Activated CD4-positive, alpha-beta T cell treated with anti-CD3 and anti-CD28 coated beads, Interleukin-2, amount 50 U/mL, for 48 hours (primary cell): ENCODE measurements around the gene ZBTB40.

Source experiments
- DNase-seq, 2 experiments: peaks; one replicate each; pipeline ENCODE4 v3.0.0-alpha.2; 2020

Gene ZBTB40

DNA sequence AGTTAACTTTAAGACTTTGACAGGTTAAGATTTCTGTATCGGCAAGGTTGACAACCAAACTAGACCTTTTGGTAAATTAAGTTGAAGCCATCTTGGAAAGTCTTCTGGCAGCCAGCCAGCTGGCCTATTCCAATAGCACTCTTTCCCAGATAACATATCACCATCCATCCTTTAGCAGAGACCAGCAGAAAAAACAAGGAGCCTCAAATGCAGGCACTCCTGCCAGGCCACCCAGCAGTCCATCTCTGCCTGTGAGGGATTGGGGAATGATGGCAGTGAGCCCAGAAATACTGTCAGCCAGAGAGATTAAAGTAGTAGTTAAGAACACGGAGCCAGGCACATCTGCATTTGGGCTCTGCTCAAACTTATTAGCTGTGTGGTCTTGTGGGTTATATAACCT, 19.4 kb downstream of the ZBTB40 start:
- DNase-seq: no peak

DNA sequence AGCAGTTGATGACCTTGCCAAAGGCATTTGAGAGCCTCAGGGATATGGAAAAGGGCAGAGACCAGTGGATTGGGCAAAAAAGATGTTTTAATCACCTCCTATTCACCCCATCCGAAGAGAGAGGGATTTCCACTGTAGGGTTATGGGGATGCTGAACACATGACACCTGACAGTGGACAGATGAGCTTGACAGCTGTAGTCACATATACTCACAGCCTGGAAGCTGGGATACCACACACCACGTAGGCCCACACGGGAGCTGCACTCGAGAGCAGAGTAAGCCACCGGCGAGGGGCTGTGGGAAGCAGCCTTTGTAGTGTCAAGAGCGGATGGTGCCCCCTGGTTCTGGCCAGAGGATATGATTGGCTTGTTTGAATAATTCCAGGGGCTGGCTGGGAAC, 20.0 kb downstream of the ZBTB40 start:
- no peak for DNase-seq

DNA sequence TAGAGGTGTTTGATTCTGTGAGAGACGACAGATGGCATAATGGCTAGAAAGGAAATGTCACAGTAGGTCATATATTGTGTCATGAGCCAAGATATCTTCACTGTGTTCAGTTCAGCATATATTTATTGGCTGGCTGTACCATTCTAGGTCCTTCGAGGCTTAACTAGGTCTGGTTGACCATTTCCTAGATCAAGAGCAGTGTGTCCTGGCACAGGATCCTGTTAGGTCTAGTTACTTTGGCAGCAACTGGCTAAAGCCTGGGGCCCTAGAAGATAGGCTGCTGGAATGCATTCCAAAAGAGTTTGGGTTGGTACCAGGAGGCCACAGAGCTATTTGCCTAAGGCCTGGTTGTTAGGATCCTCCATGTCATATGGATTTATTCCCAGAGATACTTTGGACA, 20.9 kb downstream of the ZBTB40 start:
- DNase-seq: no peak

DNA sequence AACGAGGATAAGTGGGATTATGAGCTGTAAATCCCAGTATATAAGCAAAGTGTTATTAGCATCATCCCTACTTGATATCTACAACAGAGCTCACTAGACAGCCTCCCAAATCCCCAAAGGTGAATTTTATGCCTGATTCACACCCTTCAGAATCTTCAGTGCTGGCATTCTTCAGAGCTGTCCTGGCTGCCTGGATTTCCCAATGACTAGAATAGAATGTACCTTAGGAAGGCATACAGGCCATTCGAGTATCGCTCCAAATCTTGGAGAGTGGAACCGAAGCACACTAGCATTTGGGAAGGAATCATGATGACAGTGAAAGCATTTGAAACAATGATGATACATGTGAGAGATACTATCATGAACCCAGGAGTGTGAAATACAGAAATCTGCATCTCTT, 22.3 kb downstream of the ZBTB40 start:
- no peak for DNase-seq

DNA sequence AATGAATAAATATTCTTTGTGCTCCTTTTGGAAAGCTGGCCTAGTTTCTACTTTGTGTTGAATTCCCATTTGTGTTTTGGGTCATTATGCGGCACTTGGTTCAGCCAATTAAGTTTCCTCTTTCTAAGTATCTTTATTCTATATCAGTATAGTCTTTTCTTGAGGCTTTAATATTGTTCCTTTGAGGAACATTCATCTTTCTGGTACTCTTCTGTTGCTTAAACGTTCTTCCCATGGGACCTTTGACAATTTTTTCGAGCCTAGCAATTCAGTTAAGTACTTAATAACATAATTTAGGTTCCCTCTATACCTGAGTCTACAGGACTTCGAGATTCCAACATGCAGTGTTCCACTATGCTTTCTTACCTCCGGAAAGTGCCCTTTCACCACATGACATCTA, 24.9 kb downstream of the ZBTB40 start:
- DNase-seq: no peak

DNA sequence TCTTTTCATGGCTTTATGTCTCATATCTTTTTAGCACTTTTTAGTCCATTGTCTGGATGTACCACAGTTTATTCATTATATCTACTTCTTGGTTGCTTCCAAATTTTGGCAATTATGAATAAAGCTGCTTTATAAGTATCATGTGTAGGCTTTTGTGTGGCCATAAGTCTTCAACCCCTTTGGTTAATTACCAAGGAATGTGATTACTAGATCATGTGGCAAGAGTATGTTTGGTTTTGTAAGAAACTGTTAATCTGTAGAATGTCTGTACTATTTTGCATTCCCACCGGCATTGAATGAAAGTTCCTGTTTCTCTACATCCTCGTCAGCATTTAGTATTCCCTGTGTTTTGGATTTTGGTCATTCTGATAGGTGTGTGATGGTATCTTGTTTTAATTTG, 31.5 kb downstream of the ZBTB40 start:
- no peak for DNase-seq

DNA sequence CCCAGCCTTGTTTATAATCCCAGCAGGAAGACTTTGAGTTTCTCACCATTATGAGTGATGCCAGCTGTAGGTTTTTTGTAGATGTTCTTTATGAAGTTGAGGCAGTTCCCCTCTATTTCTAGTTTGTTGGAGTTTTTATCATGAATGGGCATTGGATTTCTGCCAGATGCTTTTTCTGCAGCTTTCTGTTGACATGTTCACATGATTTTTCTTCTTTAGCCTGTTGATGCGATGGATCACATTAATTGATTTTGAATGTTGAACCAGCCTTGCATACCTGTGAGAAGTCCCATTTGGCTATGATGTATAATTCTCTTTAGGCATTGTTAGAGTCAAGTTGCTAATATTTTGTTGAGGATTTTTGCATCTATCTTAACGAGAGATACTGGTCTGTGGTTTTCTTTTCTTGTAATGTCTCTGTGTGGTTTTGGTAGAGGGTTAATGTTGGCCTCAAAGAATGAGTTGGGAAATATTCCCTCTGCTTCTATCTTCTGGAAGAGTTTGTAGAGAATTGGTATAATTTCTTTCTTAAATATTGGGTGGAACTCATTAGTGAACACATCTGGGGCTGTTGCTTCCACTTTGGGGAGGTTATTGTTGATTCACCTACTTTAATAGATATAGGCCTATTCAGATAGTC, 33.2 kb downstream of the ZBTB40 start:
- DNase-seq: no peak

DNA sequence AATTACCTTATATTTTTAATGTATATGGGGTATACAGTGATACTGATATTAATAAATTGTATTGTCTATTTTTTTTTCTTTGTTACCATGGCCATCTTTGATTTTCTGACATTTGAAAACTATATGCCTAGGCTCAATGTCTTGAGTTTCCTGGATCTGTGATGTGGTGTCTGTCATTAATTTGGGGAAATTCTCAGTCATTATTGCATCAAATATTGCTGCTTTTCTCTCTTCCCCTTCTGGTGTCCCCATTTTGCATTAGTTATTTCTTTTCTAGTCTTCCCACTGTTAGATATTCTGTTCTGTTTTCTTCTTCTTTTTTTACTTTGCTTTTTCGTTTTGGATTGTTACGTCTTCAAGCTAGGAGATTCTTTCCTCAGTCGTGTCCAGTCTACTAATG, 33.8 kb downstream of the ZBTB40 start:
- DNase-seq: no peak

DNA sequence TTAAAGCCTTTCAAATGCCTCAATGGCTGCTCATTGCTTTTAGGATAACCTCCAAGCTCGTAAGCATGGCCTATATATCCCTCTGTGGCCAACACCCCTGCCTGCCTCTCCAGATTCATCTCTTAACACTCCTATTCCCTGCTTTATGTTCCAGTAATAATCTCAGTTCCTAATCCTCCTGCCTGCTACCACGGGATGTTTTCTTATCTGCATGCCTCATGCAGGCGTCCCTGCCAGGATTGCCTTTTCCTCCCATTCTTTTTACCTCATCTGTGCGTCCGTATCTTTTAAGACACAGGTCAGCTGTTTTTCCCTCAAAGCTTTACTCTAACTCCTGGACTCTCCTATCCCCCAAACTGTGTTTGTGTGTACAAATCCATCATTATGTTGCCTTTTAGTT, 36.1 kb downstream of the ZBTB40 start:
- no peak for DNase-seq

DNA sequence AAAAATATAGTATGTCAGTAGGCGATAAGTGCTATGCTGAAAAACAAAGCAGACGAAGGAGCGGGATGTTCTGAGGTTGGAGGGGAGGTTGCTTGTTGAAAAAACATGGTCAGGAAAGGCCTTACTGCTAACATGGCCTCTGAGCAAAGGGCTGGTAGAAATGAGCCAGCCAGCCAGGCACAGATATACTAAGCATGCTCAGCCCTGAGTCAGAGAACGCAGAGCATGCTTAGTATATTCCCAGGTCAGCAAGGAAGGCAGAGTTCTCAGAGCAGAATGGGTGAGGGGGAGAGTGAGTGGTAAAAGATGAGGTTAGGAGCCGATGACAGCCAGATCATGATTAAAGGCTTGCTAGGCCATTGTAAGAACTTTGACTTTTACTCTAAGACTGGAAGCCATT, 36.7 kb downstream of the ZBTB40 start:
- no peak for DNase-seq

DNA sequence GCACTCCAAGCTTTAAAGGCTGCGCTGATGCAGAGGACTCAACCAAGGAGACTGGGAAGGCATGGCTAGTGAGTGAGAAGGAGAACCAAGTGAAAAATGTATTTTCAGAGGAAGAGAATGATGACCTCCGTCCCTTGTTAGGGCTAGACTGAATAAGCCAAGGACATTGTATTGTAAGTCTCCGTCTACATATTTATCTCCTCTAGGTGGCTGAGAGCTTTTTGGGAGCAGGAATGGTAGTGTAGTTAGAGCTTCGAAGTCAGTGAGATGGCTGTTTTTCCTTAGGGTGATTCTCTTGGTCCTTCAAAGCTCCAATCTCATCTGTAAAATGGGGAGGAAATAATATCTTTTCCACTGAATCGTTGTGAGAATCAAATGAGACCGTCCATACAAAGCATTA, 37.6 kb downstream of the ZBTB40 start:
- DNase-seq: no peak

DNA sequence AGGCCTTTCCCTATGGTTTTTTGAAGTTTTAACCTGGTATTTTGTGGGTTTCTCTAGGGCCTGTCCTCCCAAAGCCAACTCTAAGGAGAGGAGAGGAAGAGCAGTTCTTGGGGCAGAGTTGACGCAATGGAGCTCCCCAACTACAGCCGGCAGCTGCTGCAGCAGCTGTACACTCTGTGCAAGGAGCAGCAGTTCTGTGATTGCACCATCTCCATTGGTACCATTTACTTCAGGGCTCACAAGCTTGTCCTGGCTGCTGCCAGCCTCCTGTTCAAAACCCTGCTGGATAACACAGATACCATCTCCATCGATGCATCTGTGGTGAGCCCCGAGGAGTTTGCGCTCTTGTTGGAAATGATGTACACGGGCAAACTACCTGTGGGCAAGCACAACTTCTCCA, 38.2 kb downstream of the ZBTB40 start:
- DNase-seq: no peak

DNA sequence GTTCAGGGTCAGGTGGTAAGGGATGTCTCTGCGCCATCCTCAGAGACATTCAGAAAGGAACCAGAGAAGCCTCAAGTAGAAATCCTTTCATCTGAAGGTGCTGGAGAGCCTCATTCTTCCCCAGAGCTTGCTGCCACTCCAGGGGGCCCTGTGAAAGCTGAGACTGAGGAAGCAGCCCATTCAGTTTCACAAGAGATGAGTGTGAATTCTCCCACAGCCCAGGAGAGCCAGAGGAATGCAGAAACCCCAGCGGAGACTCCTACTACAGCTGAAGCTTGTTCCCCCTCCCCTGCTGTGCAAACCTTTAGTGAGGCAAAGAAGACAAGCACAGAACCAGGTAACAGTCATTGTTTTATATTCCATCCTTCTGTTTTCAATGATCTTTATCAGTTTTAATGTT, 38.7 kb downstream of the ZBTB40 start:
- DNase-seq: no peak

DNA sequence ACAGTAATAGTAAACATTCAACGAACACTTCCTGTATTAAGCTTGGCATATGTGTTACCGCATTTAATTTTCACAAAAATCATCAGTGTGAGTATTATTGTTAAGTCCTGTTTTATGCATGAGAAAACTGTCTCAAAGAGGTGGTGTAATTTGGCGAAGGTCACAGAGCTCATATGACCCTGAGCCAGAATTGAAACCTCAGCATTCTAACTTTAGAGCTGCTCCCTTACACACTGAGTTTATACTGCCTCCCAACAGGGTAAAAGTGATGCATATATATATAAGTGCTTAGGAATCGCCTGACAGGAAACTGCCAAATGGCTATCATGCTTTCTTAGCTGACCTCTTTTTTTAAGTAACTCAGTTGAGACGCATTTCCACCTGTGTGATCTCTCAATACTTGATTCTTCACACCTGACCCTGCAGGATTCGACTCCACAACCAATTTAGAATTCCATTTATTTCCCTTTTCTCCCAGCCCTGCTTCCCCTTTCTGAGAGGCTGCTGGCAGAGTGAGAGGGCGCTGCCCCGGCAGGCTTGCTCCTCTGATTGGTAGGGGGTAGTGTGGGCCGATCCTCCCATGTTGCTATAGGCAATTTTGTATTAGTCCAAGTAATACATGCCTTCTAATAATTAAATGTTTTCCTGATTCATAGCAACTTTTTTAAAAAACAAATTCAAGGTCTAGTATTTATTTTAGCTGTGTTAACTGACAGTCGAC, 40.5 kb downstream of the ZBTB40 start:
- no peak for DNase-seq

DNA sequence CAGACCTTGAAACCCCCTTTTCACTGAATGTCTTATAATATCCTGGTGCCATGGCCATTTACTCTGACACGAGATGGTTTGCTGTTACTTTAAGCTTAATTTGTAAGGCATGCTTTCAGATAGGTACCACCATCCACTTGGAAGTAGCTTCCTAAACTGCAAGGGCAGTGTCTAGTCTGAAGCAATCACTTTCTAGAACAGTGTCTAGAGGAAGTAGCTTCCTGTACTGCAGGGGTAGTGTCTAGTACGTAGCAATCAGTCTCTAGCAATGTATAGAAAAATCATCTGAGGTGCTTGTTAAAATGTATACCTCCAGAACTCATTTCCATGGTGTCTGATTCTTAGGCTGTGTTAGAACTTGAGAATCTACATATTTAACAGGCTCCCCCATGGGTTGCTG, 42.5 kb downstream of the ZBTB40 start:
- DNase-seq: no peak

DNA sequence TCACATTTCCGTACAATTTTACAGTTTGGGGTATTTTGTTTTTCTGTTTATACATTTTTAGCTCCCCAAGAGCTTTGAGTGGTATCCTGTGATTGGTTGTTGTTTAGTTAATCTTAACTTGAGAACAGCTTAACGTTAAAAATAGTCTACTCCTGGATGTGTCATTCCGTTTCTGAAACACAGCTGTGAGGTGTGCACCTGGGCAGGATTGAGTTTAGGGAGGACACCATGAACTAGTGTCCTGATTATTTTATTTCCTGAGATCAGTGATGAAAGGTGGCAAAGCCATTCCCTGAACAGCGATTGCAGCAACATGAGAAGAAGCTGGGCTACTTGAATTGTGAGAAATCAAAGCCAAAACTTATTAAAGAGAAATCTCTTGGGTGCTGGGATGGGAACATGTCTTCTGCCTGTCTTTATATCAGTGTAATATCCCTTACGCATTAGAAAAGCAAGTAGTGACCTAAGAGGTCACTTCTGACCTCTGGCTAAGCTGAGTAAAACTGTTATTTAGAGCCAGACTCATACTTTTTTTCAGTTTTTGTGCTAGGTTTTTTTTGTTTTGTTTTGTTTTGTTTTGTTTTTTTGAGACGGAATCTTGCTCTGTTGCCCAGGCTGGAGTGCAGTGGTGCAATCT, 43.4 kb downstream of the ZBTB40 start:
- no peak for DNase-seq

DNA sequence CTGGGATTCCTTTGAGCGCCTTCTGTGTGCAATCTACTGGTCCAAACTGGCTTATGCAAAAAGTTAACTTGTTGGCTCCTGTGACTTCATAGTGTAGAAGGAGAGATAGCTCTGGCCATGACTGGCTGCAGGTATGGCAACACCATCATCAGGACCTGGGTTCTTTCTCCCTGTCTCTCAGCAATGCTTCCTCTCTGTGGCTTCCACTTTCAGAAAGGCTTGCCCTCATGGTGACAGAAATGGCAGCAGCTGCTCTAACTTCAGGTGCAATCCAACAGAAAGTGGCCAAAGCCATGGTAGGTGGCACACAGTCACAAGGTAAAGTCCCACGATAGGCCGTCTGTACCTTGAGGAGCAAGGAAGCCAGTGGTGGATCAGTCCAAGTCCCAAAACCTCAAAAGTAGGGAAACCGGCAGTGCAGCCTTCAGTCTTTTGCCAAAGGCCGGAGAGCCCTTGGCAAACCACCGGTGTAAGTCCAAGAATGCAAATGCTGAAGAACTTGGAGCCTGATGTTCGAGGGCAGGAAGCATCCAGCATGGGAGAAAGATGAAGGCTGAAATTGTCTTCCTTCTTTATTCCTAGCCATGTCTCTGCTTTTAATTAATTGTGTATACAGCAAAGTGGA, 45.0 kb downstream of the ZBTB40 start:
- DNase-seq: no peak

DNA sequence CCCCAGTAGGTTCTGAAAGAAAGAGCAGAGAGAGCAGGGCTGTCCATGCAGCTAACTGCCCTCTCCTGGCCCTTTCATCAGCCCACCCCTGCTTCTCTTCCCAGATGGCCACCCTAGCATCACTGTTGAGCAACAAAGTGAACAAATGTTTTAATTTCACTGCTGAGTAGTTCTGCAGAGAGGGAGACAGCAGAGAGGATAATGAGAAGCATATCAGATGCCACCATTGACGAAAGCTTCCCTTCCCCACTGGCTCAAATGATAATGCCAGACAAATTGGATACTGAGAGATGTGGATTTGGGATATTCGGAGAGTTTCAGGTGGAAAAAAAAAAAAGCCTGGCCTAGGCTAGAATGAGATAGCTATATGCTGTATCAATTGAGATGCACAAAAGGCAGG, 46.8 kb downstream of the ZBTB40 start:
- DNase-seq: no peak

DNA sequence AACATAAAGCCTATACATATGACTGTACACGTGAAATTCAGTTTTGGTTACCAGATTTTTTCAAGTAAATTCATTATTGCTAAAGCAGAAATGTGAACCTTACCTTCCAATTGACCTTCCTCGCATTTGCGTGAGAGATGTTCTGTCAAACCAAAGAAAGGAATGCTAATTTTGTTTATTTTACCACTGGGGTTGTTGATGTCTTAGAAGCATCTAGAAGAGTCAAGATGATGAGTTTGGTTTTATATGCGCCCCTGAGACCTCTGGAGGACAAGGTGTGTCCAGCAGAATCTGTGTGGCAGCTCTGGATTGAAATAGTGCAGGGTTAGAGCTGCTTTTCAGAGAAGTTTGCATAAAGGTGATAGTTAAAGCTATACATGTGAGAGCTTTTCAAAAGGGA, 48.4 kb downstream of the ZBTB40 start:
- no peak for DNase-seq

DNA sequence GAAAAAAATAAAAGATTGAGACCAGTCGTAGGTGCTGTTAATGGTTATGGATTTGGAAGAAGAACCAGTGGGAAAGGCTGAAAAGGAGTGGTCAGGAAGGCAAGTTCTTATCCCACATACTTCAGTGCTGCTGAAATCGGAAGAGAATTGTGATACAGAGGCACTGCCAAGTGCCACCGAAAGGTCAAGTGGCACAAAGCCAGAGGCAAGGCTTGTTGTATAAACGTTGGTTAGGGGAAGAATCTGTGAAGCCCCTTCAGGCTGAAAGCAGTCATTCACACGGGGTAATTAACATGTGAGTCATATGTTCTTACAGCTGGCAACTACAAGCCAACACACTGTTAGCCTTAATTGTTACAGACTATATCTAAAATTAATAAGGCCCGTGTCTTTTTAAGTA, 48.8 kb downstream of the ZBTB40 start:
- no peak for DNase-seq

DNA sequence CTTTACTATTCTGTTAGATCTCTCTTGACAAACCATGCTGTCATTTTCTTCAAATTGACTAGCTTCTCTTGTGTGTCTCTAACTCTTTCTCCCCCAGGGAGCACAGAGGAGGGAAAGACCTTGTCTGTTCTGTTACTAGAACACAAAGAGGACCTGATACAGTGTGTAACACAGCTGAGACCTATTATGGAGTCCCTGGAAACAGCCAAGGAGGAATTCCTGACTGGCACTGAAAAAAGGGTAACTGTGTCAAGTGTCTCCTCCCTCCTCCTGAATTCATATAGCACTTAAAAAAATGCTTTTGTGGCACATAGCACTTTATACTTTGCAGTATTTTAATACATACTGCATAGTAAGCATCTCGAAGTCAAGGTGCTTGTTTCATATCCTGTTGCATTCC, 50.6 kb downstream of the ZBTB40 start:
- no peak for DNase-seq

DNA sequence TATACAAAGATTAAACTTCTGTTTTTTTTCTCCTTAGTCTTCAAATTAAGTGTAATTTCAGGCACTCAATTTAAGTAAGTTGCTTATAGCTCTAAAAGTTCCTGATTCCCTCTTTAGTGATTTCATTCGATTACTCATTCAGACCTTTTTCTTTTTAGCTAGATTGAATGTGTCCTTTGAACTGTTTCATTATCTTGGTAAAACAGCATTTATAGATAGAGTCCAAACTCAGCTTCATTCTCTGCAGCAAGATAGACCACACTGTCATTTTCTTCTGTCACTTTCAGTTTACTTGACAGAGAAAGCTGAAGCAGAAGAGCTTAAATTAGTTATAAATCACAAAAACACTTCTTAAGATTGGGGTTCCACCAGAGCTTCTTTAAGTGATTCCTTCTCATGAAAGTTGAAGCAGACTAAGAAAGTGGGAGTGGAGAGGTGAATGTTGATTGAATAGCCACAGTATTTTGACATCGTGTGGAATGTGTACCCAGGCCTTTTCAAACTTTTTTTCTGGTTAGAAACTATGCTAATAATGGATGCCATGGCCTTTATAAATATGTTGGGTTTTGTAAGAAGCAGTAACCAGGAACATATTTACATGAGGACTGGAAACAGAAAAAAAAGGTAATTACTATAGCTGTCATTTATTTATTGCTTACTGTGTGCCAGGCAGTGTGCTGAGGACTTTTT, 52.2 kb downstream of the ZBTB40 start:
- no peak for DNase-seq

DNA sequence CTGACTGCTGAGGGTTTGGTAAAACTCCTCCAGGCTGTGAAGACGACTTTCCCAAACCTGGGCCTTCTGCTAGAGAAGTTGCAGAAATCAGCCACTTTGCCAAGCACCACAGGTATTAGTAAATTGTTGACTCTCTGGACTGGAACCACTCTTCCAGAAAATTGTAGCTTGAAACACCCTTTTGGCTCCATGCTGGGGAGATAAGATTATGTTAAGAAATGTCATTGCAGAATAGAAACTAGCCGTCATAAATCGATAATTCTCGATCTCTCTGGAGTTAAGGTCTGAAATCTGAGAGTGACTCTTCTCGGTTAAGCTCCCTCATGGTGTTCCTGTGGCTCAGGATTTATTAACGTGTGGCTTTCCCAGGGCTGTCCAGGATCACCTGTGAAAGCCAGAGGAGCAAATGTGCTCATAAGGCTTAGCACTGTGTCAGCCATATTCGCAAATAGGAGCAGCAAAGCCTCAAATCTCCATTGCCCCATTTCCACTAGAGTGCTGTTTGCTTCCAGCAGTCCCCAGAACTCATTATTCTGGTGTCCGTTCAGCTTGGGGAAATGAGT, 54.6 kb downstream of the ZBTB40 start:
- no peak for DNase-seq
